Inferior parietal cortex (tissue), 1 donor: ENCODE measurements around the gene NLRP12.
"Not testable (repeated sequence)": the region's sequence is repeated elsewhere in the genome, so short reads cannot be mapped to it uniquely, and the experiment has no call there.

Source experiments
- DNase-seq: peaks from one replicate; pipeline ENCODE4 v3.0.0-alpha.2; 2016; ENCODE audit errors: extremely low spot score

The NLRP12 gene

DNA sequence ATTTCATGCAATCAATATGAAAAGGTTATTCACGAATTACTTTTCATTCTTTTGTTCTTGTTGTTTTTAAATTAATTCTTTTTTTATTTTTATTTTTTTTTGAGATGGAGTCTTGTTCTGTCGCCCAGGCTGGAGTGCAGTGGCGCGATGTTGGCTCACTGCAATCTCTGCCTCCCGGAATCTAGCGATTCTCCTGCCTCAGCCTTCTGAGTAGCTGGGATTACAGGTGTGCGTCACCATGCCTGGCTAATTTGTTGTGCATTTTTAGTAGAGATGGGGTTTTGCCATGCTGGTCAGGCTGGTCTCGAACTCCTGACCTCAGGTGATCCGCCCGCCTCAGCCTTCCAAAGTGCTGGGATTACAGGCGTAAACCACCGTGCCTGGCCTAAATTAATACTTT, 16.1 kb upstream of the NLRP12 start:
- DNase-seq: not testable (repeated sequence)

- not testable (repeated sequence) for DNase-seq
These were observed 14.3 kb upstream of the NLRP12 start for GRCh38 chr19:53838446-53838845.

- not testable (repeated sequence) for DNase-seq
These were observed 8.7 kb upstream of the NLRP12 start for GRCh38 chr19:53832861-53833260.

GRCh38 chr19:53828531-53828930, 4.4 kb upstream of the NLRP12 start:
- DNase-seq: no peak

DNA sequence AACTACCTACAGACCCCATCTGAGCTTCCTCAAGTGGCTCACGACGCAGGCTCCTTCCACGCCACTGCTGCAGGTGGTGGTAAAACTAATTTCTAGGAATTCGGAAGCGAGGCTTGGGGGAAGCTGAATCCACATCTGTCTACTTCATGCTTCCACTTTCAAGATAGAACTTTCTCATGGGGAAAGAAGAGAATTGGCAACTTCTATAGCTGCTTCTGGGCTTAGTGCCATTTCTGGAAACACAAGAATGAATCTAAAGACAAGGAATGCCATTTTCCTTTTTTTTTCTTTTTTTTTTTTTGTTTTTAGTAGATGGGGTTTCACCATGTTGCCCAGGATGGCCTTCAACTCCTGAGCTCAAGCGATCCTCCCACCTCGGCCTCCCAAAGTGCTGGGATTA, 2.8 kb upstream of the NLRP12 start:
- DNase-seq: no peak

DNA sequence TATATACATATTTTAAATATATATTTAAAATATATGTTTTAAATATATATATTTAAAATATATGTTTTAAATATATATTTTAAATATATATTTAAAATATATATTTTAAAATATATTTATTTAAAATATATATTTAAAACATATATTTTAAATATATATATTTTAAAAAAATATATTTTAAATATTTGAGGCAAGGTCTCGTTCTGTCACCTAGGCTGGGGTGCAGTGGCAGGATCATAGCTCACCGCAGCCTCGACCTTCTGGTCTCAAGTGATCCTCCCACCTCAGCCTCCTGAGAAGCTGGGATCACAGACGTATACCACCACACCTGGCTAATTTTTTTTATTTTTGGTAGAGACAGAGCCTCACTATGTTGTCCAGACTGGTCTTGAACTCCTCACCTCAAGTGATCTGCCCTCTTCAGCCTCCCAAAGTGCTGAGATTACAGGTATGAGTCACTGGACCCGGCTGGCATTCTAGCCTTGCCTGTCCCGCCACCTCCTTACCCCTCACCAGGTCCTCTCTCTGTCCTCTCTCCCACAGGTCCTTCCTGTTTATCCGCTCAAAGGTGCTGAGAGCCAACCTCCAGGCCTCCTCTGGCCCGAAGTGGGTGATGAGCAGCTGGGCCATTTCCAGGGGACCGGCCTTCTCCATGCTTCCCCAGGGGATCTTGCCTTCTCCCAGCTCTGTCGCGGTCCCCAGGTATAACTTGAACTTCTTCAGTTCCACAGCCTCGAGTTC, 564 bp downstream of the NLRP12 start:
- DNase-seq: no peak

DNA sequence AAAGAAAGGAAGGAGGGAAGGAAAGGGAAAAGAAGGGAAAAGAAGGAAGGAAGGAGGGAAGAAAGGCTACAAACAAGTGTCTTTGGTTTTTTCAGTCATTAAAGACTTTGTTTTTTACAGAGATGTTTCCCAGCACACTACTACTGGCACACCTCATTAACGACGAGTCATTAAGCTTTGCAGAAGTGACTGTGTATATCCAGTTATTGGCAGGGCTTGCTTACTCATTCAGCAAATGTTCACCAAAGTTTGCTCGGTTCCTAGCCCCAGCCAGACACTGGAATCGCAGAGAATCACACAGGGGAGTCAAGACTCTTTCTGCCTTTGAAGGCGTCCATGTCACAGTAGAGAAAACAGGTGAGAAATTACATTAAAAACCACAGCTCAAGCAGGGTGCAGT, 4.3 kb downstream of the NLRP12 start:
- DNase-seq: no peak

GRCh38 chr19:53818756-53819155, 5.4 kb downstream of the NLRP12 start:
- peak; percentile 57 for DNase-seq

DNA sequence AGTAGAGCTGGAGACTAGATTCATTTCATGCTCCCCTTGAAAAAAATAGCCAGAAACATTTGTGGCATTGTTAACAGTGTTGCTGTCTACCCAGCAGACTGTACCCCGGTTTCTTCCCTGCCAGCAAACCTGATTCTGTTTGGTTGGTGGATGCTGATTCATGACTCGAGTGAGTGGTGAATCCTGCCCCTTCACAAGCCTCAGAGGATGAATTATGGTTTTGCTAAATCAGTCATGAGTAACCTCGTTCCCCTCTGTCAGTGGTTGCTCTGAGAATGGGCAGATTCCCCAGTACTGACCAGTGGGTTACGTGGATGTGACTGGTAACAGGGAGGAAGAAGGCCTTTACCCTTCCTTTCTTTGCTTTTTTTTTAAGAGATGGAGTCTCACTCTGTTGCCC, 10.1 kb downstream of the NLRP12 start:
- DNase-seq: no peak

GRCh38 chr19:53812335-53812734, 11.8 kb downstream of the NLRP12 start:
- no peak for DNase-seq

GRCh38 chr19:53810891-53811290, 13.2 kb downstream of the NLRP12 start:
- DNase-seq: no peak

DNA sequence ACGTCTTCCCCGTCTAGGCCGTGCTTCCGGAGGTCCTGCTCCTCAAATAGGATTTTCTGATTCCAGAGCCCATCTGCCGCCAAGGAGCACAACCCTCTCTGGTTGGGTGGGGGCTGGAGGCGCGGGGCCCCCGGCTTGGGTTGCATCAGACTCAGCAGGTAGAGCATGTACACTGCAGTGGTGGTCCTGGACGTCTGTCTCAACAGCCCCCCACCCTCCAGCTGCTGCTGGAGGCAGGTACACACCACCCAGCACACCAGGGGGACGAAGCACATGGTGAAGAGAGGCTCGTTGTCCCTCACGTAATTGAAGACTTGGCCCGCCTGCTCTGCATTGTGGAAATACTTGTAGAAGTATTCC, 13.9 kb downstream of the NLRP12 start:
- no peak for DNase-seq

DNA sequence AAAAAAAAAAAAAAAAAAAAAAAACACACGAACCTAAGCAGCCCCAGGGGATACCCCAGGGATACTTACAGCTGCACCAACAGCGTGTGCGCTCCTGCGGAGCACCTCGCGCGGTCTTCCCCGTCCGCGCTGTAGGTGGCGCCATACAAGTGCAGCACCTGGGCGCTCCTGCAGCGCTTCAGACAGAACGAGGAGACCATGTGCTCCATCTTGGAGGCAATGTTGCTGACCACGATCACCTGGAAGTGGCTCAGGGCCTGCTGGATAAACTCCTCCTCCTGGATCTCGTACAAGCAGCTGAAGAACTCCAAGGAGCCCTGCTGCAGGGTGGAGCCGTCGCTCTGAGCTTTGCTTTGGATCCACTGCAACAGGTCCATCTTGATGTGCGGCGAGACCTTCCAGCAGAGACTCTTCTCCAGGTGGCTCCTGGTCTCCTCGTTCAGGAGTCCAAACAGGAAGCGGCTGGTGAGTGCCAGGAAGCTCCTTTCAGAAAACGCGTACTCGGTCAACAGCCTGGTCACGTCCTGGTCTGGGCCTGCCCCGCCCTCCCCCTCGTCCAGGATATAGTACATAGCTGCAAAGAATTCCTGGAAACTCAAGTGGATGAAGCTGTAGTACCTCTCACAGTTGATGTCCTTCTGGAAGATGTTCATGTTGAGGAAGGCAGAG, 14.5 kb downstream of the NLRP12 start:
- no peak for DNase-seq

- peak; percentile 43 for DNase-seq
These were observed 15.4 kb downstream of the NLRP12 start for GRCh38 chr19:53808710-53809125.

DNA sequence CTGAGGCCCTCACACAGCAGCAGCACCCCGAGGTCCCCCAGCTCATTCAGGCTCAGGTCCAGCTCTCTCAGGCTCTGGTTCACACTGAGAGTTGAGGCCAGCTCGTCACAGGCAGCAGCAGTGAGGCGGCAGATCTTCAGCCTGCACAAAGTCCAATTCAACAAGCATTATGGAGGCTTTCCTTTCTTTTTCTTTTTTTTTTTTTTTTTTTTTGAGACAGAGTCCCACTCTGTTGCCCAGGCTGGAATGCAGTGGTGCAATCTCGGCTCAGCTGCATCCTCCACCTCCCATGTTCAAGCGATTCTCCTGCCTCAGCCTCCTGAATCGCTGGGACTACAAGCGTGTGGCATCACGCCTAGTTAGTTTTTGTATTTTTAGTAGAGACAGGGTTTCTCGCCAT, 22.9 kb downstream of the NLRP12 start:
- no peak for DNase-seq

DNA sequence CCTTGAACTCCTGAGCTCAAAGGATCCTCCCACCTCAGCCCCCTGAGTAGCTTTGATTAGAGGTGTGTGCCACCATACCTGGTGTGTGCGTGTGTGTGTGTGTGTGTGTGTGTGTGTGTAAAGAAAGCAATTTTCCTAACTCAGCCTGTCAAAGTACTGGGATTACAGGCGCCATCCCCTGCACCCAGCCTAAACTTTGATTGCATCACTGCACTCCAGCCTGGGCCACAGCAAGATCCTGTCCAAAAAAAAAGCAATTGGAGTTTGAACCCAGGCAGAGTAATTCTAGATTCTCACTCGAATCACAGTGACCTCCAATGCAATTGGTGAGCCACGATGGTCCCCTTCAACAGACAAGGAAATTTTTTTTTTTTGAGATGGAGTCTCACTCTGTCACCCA, 29.1 kb downstream of the NLRP12 start:
- no peak for DNase-seq

DNA sequence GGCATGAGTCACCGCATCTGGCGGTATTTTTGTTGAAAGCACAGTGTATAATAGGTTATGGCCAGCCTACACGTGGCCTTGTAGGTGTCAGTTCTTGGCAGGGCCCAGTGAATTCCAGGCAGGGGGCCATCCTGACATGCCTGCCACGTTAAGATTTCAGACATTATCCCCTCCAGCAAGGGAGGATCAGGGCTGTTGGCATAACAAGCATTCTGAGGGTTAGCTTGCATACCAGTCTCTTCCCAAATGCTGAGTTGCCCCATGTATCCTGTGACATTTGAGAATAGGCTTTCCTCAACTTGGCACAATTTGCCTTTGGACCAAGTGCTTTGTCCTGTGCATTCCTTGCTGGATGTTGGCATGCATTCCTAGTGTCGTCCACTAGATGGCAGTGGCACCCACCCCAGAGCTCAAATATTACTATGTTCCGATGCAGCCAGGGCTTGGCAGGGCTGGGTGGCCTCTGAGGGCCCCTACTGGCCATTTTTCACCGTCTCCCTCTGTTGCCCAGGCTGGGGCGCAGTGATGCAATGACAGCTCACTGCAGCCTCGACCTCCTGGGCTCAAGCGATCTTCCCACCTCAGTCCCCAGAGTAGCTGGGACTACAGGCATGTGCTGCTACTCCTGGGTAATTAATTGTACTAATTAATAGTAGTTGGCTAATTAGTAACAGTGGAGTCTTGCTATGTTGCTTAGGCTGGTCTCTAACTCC, 31.2 kb downstream of the NLRP12 start:
- peak; percentile 84 for DNase-seq

GRCh38 chr19:53789708-53790678, 34.1 kb downstream of the NLRP12 start:
- no peak for DNase-seq

GRCh38 chr19:53787266-53787665, 36.8 kb downstream of the NLRP12 start:
- no peak for DNase-seq

DNA sequence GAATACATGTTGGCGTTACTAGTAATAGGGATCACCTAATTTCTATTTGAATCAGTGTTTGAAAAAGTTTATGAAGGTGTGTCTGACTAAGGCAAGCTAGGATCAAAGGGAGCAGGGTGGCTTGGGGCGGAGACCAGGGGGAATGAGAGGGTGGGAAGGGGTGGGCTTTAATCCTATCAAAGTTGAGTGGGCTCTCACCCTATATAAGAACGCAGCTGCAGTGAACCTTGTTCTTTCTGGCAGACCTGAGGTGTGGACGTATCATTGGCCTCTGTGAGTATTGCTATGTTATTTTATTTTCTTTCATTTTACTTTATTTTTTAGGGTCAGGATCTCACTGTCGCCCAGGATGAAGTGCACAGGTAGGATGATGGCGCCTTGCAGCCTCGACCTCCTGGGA, 37.4 kb downstream of the NLRP12 start:
- no peak for DNase-seq

DNA sequence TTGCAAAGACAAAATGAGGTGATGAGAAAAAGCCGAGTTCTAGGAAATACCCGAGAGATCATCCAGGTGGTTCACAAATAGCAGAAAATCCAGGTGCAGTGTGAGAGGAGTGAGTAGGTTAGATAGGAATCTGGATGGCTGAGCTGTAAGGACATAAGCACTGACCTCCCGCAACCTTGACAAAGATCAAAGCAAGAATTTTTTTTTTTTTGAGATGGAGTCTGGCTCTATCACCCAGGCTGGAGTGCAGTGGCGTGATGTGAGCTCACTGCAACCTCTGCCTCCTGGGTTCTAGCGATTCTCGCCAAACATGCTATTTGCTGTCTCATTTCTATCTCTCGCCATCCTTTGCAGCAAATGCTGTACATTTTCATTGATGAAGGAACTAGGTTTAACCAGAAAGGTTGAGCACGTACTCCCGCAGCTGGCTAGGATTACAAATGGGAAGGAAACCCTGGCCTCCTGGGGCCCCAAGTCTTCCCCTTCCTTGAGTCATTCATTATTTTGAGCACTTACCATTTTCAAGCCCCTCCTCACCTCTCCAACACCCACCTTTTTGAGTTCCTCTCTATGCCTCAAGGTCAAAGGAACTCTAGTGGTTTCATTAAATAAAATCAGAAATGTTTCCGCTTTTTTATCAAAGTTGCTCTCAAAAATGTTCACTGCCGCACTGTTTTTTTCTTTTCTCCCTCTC, 38.8 kb downstream of the NLRP12 start:
- no peak for DNase-seq
